ENCODE data around the gene GPATCH2.

DNA sequence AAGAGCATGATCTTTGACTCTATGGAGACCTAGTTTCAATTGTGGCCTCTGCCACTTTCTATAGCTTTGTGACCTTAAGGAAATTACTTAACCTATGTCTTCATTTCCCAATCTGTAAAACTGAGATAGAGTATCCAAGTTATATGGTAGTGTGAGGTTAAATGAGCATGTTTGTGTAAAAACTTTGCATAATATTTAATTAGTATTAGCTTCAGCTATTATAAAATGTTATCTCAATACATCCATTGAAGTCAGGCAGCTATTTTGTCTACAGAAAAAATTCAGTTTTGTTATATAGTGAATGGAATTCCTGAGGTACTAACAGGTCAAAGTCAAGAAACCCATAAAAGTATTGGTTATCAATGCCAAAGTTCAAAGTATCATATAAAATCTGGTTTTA lies 53.6 kb downstream of the GPATCH2 start:
- TF ChIP-seq EGR1 (IDR thresholded peaks at IDR 0.05), result no peak
- TF ChIP-seq RAD21 (IDR thresholded peaks at IDR 0.05; ENCODE audit: low read depth), result no peak
- TF ChIP-seq USF1 (IDR thresholded peaks at IDR 0.05), result no peak
- TF ChIP-seq YY1 (IDR thresholded peaks at IDR 0.05; ENCODE audit: low read depth), result no peak
- no peak for TF ChIP-seq FOXM1 (IDR thresholded peaks at IDR 0.05; ENCODE audit: borderline replicate concordance, low read depth)
- TF ChIP-seq TEAD4 (IDR thresholded peaks at IDR 0.05), result no peak

Data from Ishikawa (cell line).